Heart right ventricle (tissue), 16 donors: ENCODE results near the gene INPP4B. TPM values are rescaled to one million over a fixed set of nuclear protein-coding genes. Genes with fewer than 3 reads are reported as not detected.

ENCODE experiments used
- ATAC-seq, 8 donors: fragments of 200-7000 bp; cut with Tn5 transposase; one replicate each; pipeline ENCODE4 v1.9.1; 2020; ENCODE audit warnings: mild to moderate bottlenecking in 8 of 8, moderate library complexity in 8 of 8, moderate number of reproducible peaks in 1 of 8
- DNase-seq, 2 donors: peaks; one replicate each; pipeline ENCODE4 v3.0.0-alpha.2; 2020
- H3K27ac ChIP-seq, 10 donors: fragments of 200-600 bp; sonication (generic) in 2 of 10; one replicate each; pipeline versions ENCODE4 v1.5.0 to v1.8.0; 2020 to 2022; ENCODE audit warnings: mild to moderate bottlenecking in 3 of 10
- H3K27me3 ChIP-seq, 7 donors: fragments of 200-600 bp; one replicate each; pipeline ENCODE4 v1.8.0; 2021 to 2022; ENCODE audit warnings: mild to moderate bottlenecking in 2 of 7
- H3K36me3 ChIP-seq, 9 donors: fragments of 200-600 bp; sonication (generic) in 1 of 9; one replicate each; pipeline versions ENCODE4 v1.5.0 to v1.8.0; 2020 to 2022; ENCODE audit warnings: mild to moderate bottlenecking in 2 of 9
- H3K4me1 ChIP-seq, 9 donors: fragments of 200-600 bp; sonication (generic) in 1 of 9; one replicate each; pipeline versions ENCODE4 v1.5.0 to v1.8.0; 2020 to 2022; ENCODE audit warnings: mild to moderate bottlenecking in 4 of 9
- H3K4me3 ChIP-seq, 10 donors: fragments of 200-600 bp; sonication (generic) in 2 of 10; one replicate each; pipeline versions ENCODE4 v1.5.0 to v1.8.0; 2020 to 2022; ENCODE audit warnings: mild to moderate bottlenecking in 7 of 10, moderate library complexity in 2 of 10
- H3K9me3 ChIP-seq, 11 donors: fragments of 200-600 bp in 10 of 11; sonication (generic) in 2 of 11; one replicate each; pipeline versions ENCODE4 v1.5.0 to v1.8.0; 2013 to 2022; ENCODE audit warnings: mild to moderate bottlenecking in 2 of 11, control low read depth in 1 of 11, moderate library complexity in 1 of 11
- WGBS, 2 donors: extraction: QIAGEN DNeasy Blood & Tissue Kit; methylation state at CpG; one replicate each; pipeline ENCODE4 v1.1.7; 2013; ENCODE audit warnings: inconsistent platforms in 1 of 2; 5-methylcytosine and 5-hydroxymethylcytosine counted together
- intact Hi-C, 10 donors: fragments of 100-400 bp; cut with DNase I; formaldehyde crosslinking; loops; one replicate each; pipeline versions ENCODE4 v1.11.1 to v1.14.2; 2022
- polyA plus RNA-seq, 2 donors: library from polyadenylated mRNA; stranded (reverse); fragments of 200-250 nt; gene quantifications; one replicate each; pipeline ENCODE4 v1.2.3, GENCODE V29; 2013
- total RNA-seq, 10 donors: library from RNA; stranded (reverse); fragmentation: NEBNext Ultra II Directional in 3 of 10; extraction: Animal tissue kit (Norgen Biotek cat#: 25700) in 3 of 10; gene quantifications; one replicate each; pipeline versions ENCODE4 v1.2.1 to v1.2.4, GENCODE V29; 2021 to 2023
- TF ChIP-seq, protein P1 (sequence below), 9 donors: fragments of 200-600 bp; sonication (generic) in 2 of 9; IDR thresholded peaks; one replicate each; pipeline versions ENCODE4 v1.5.0 to v1.8.0; 2021 to 2022; ENCODE audit warnings: antibody characterized with exemption in 9 of 9, mild to moderate bottlenecking in 5 of 9, moderate library complexity in 1 of 9
- donor health status: Arrhythmogenic right ventricular cardiomyopathy.
- donor health status: ischemic (EF 13 %, LVEDD 7.1; RV severe dilation, severe dysfunction).
- donor health status: healthy with polysubstance abuse.
- donor health status: DM: no; HTN: yes; CAD: no.
- donor health status: DM: no; HTN: no; CAD: no.
- donor health status: ischemic (EF 25% LVEDD 6.9; RV normal size, moderate dysfunction).
- donor health status: ischemic (EF 25% LVEDD 5.7; RV mildly dilated, moderate dysfunction).
- donor health status: healthy.
- donor health status: DM: yes; HTN: yes; CAD: no.
- donor health status: Ischemic cardiomyopathy.
- donor health status: ischemic (EF 35%, LVEDD 5.7; RV mildly dilated, moderate dysfunction).
- donor health status: nonischemic (EF 11% LVEDD 7.7; RV severe dilation, severe dysfunction).
- donor health status: DM: yes; HTN: yes; CAD: no.
- donor health status: PGD.
- donor health status: ischemic (EF 29% LVEDD 5.4; RV normal size, mild dysfunction).
- donor health status: nonischemic (EF 23%, LVEDD 6.1; RV moderate dilation, normal function).

The INPP4B gene
- total and polyA plus RNA-seq, 12 donors = 3.7 to 100.0 (median 39.1) TPM

DNA sequence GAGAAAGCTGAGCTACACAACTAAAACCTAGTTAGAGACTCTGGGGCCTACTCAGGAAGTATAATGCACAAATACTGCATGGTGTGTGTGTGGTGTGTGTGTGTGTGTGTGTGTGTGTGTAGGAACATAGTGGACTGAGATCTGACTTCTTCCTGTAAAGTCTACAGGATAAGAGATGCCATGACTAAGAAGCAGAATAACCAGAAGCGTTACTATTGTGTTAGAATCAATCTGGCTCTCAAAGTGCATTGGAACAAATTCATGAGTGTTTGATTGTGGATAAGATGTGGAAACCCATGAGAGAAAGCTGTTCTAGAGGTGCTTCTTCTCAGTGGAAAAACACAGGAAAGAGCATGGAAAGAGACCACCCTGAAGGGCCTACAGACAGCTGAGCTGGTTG lies 302.1 kb downstream of the INPP4B start:
- 93 to 96% methylated on average over 1 of the region's 1 CpG for WGBS, 2 donors
- DNase-seq (no peak), ATAC-seq (no peak)
- no peak overlapping the region for H3K27ac ChIP-seq
- H3K4me1 ChIP-seq = peaks cover 0 to 10% (median 0%) of the 10 kb centered on the region in 9 donors
- H3K36me3 ChIP-seq = no peaks in the 10 kb centered on the region
- H3K9me3 ChIP-seq = no peaks in the 10 kb centered on the region
- TF ChIP-seq, protein P1, sequence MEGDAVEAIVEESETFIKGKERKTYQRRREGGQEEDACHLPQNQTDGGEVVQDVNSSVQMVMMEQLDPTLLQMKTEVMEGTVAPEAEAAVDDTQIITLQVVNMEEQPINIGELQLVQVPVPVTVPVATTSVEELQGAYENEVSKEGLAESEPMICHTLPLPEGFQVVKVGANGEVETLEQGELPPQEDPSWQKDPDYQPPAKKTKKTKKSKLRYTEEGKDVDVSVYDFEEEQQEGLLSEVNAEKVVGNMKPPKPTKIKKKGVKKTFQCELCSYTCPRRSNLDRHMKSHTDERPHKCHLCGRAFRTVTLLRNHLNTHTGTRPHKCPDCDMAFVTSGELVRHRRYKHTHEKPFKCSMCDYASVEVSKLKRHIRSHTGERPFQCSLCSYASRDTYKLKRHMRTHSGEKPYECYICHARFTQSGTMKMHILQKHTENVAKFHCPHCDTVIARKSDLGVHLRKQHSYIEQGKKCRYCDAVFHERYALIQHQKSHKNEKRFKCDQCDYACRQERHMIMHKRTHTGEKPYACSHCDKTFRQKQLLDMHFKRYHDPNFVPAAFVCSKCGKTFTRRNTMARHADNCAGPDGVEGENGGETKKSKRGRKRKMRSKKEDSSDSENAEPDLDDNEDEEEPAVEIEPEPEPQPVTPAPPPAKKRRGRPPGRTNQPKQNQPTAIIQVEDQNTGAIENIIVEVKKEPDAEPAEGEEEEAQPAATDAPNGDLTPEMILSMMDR (IDR thresholded peaks at IDR 0.05) = no peak
- no peaks in the 10 kb centered on the region for H3K27me3 ChIP-seq
- intact Hi-C loops = no loop called here
- H3K4me3 ChIP-seq = no peak overlapping the region

DNA sequence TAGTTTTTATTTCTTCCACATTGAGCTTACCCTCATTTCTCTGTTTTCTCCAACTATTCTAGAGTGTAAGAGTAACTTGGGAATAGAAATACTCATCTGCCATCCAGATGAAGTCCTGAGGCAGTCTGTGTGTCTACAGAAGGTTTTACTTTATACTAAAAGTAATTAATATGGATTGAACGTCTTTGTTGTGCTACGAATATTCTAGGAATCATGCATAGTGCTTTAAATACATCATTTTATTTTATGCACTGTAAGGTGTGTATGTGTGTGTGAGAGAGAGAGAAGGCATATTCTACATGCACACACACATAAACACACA lies 305.7 kb downstream of the INPP4B start:
- Histone ChIP-seq H3K36me3 (no peaks in the 10 kb centered on the region), H3K9me3 (no peaks in the 10 kb centered on the region), H3K27ac (no peak overlapping the region), H3K4me3 (no peak overlapping the region), H3K27me3 (no peaks in the 10 kb centered on the region), H3K4me1 (peaks cover 0 to 4% (median 0%) of the 10 kb centered on the region in 9 donors)
- WGBS, 2 donors = 87 to 94% methylated on average over 2 of the region's 2 CpGs
- DNase-seq (no peak), ATAC-seq (no peak)
- TF ChIP-seq, protein P1 (IDR thresholded peaks at IDR 0.05) = no peak
- intact Hi-C loops = no loop called here

DNA sequence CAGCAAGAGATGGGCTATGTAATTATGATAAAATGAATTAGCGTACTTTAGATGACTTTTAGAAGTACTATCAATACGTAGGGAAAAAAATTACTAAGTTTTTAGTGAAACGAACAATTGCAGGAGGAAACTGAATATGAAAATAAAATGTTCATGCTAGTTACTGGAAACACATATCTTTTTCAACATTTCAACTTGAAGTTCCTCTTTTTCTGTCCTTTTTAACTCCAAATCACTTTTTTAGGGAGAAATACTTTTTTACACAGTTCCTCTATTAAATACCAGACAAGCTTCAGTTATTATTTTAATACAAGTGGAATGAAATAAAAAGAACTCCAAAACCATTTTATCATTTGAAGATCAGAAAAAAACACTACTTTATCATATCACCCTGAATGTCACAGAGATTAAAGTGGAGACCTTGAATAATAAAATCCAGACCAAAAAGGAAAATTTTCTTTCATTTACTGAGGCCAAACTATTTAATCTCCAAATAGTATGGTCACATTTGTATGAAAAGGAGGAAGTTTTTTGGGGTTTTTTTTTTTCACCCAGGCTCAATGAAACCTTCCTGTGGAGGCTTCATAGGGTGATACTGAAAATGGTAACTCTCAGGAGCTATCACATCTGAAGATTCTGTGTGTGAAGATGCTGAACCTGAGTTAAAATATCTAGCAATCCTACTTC lies 306.2 kb downstream of the INPP4B start:
- Histone ChIP-seq H3K27ac (peak overlapping the region in 1 of 10 donors; percentile 45), H3K4me3 (no peak overlapping the region), H3K9me3 (no peaks in the 10 kb centered on the region), H3K4me1 (peaks cover 0 to 4% (median 0%) of the 10 kb centered on the region in 9 donors), H3K27me3 (no peaks in the 10 kb centered on the region), H3K36me3 (no peaks in the 10 kb centered on the region)
- 20 to 44% methylated on average over 3 of the region's 3 CpGs for WGBS, 2 donors
- intact Hi-C loops = loop anchor here in 1 of 10 donors (10.0 kb wide), 1 partner anchor 185 kb away; no protein-coding TSS in a partner anchor
- DNase-seq (no peak), ATAC-seq (no peak)
- TF ChIP-seq, protein P1 (IDR thresholded peaks at IDR 0.05) = no peak

DNA sequence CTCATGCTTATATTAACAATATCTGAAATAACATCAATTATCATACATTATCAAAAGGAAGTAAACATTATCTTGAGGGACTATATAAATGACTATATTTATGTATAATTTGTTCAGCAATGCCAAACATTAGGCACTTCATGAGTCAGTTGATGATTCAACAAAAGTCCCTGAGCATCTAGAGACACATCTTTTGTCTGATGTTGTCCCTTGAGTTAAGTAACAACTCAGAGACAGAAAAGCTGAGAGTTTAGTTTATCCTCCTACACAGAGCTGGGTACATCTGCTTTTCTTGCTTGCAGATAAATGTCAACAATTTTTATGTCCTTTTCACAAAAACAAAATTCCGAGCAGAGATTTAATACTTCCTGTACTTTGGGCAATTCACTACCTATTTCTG lies 311.1 kb downstream of the INPP4B start:
- Histone ChIP-seq H3K9me3 (no peaks in the 10 kb centered on the region), H3K27me3 (no peaks in the 10 kb centered on the region), H3K27ac (no peak overlapping the region), H3K4me3 (no peak overlapping the region), H3K4me1 (peaks cover 0 to 4% (median 0%) of the 10 kb centered on the region in 9 donors), H3K36me3 (no peaks in the 10 kb centered on the region)
- intact Hi-C loops = loop anchor here in 1 of 10 donors (10.0 kb wide), 1 partner anchor 180 kb away; no protein-coding TSS in a partner anchor
- DNase-seq (no peak), ATAC-seq (no peak)
- TF ChIP-seq, protein P1 (IDR thresholded peaks at IDR 0.05) = no peak
- 80 to 81% methylated on average over 1 of the region's 1 CpG for WGBS, 2 donors
